ENCODE data around the gene PHC3.
A peak's percentile ranks its signal among the peaks of the same experiment; 100 is the strongest.

The PHC3 gene

GRCh38 chr3:170046269-170047132 lies 135.0 kb downstream of the PHC3 start:
- no peak for TF ChIP-seq CTCF (conservative IDR thresholded peaks at IDR 0.05; ENCODE audit: low read depth, low read length)
- H3K4me3 ChIP-seq (ENCODE audit: low read length): no peak overlapping the region
- DNase-seq (ENCODE audit: low read depth): no peak

GRCh38 chr3:170044795-170045244 lies 136.7 kb downstream of the PHC3 start:
- no peak overlapping the region for H3K4me3 ChIP-seq (ENCODE audit: low read length)
- TF ChIP-seq CTCF (conservative IDR thresholded peaks at IDR 0.05; ENCODE audit: low read depth, low read length): no peak
- no peak for DNase-seq (ENCODE audit: low read depth)

GRCh38 chr3:170044271-170044670 lies 137.3 kb downstream of the PHC3 start:
- no peak overlapping the region for H3K4me3 ChIP-seq (ENCODE audit: low read length)

GRCh38 chr3:170043506-170043905 lies 138.0 kb downstream of the PHC3 start:
- H3K4me3 ChIP-seq (ENCODE audit: low read length): no peak overlapping the region
- TF ChIP-seq CTCF (conservative IDR thresholded peaks at IDR 0.05; ENCODE audit: low read depth, low read length): no peak
- DNase-seq (ENCODE audit: low read depth): no peak

More at GRCh38 chr3:170044271-170044670, 137.3 kb downstream of the PHC3 start:
- no peak for DNase-seq (ENCODE audit: low read depth)
- no peak for TF ChIP-seq CTCF (conservative IDR thresholded peaks at IDR 0.05; ENCODE audit: low read depth, low read length)

GRCh38 chr3:170040418-170040817 lies 141.1 kb downstream of the PHC3 start:
- no peak for DNase-seq (ENCODE audit: low read depth)
- no peak overlapping the region for H3K4me3 ChIP-seq (ENCODE audit: low read length)
- no peak for TF ChIP-seq CTCF (conservative IDR thresholded peaks at IDR 0.05; ENCODE audit: low read depth, low read length)

- TF ChIP-seq CTCF (conservative IDR thresholded peaks at IDR 0.05; ENCODE audit: low read depth, low read length): peak; percentile 14
- no peak for DNase-seq (ENCODE audit: low read depth)
- H3K4me3 ChIP-seq (ENCODE audit: low read length): peak overlapping the region; percentile 39
Measured at GRCh38 chr3:170038434-170039110, 143.0 kb downstream of the PHC3 start.

All from retinal pigment epithelial cell (primary cell).